H1 (cell line): ENCODE measurements around the gene WEE1.

Source experiments
- EZH2 ChIP-seq: fragments of 200-600 bp; sonication (generic); IDR thresholded peaks from 2 replicates; pipeline ENCODE4 v1.7.1; 2012; ENCODE audit warnings: low read depth, mild to moderate bottlenecking, moderate library complexity, low read length, inconsistent platforms; ENCODE audit not compliant: severe bottlenecking
- JUND ChIP-seq: IDR thresholded peaks from 2 replicates; pipeline ENCODE4 v1.6.1; 2011; ENCODE audit warnings: mild to moderate bottlenecking, improper control_type of control experiment, low read length
- POLR2A ChIP-seq, 2 experiments: IDR thresholded peaks; 1 replicate in 1 of 2; 2 replicates in 1 of 2; pipeline ENCODE4 v1.6.1; 2011; ENCODE audit warnings: low read depth in 2 of 2, low read length in 2 of 2, mild to moderate bottlenecking in 2 of 2; ENCODE audit errors: control extremely low read depth in 1 of 2
- POLR2AphosphoS5 ChIP-seq: IDR thresholded peaks from 2 replicates; pipeline ENCODE4 v1.6.1; 2011; ENCODE audit warnings: low read depth, low read length
- USF2 ChIP-seq: IDR thresholded peaks from 2 replicates; pipeline ENCODE4 v1.6.1; 2011; ENCODE audit warnings: low read length, improper control_type of control experiment
- TF ChIP-seq, protein P1 (sequence below), 3 experiments: IDR thresholded peaks; 1 replicate in 2 of 3; 2 replicates in 1 of 3; pipeline versions ENCODE4 v1.5.1 to v1.6.1; 2011; ENCODE audit warnings: low read length in 3 of 3, mild to moderate bottlenecking in 3 of 3, inconsistent platforms in 2 of 3, low read depth in 1 of 3, moderate library complexity in 1 of 3; ENCODE audit not compliant: insufficient read depth in 1 of 3; ENCODE audit errors: control extremely low read depth in 1 of 3

- TF ChIP-seq POLR2A (IDR thresholded peaks at IDR 0.05; ENCODE audit: control extremely low read depth in 1 of 2, low read depth in 2 of 2, low read length in 2 of 2) = no peak
- TF ChIP-seq, protein P1, sequence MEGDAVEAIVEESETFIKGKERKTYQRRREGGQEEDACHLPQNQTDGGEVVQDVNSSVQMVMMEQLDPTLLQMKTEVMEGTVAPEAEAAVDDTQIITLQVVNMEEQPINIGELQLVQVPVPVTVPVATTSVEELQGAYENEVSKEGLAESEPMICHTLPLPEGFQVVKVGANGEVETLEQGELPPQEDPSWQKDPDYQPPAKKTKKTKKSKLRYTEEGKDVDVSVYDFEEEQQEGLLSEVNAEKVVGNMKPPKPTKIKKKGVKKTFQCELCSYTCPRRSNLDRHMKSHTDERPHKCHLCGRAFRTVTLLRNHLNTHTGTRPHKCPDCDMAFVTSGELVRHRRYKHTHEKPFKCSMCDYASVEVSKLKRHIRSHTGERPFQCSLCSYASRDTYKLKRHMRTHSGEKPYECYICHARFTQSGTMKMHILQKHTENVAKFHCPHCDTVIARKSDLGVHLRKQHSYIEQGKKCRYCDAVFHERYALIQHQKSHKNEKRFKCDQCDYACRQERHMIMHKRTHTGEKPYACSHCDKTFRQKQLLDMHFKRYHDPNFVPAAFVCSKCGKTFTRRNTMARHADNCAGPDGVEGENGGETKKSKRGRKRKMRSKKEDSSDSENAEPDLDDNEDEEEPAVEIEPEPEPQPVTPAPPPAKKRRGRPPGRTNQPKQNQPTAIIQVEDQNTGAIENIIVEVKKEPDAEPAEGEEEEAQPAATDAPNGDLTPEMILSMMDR (IDR thresholded peaks at IDR 0.05; ENCODE audit: control extremely low read depth in 1 of 3, insufficient read depth in 1 of 3, low read depth in 1 of 3, low read length in 3 of 3) = no peak
- TF ChIP-seq EZH2 = no peak
- no peak for TF ChIP-seq JUND
- no peak for TF ChIP-seq USF2
- TF ChIP-seq POLR2AphosphoS5 = no peak
These were observed 35.7 kb downstream of the WEE1 start for GRCh38 chr11:9609002-9609759.
